HEK293T (cell line): ENCODE data around the gene ACSF2.

Source experiments
- ARNT ChIP-seq: fragments of 450-650 bp; IDR thresholded peaks from 2 replicates; pipeline ENCODE4 v1.6.1; 2017; ENCODE audit warnings: mild to moderate bottlenecking
- BHLHE40 ChIP-seq: fragments of 450-650 bp; IDR thresholded peaks from 2 replicates; pipeline ENCODE4 v1.6.1; 2016; ENCODE audit warnings: mild to moderate bottlenecking, moderate library complexity, borderline replicate concordance
- ELF4 ChIP-seq: fragments of 450-650 bp; IDR thresholded peaks from 2 replicates; pipeline ENCODE4 v1.6.1; 2017; ENCODE audit warnings: antibody characterized with exemption
- HDGF ChIP-seq: fragments of 450-650 bp; IDR thresholded peaks from 2 replicates; pipeline ENCODE4 v1.6.1; 2017; ENCODE audit warnings: antibody characterized with exemption, borderline replicate concordance
- LEF1 ChIP-seq: fragments of 450-650 bp; IDR thresholded peaks from 2 replicates; pipeline ENCODE4 v1.6.1; 2017; ENCODE audit warnings: mild to moderate bottlenecking, borderline replicate concordance
- NFRKB ChIP-seq: fragments of 450-650 bp; IDR thresholded peaks from 2 replicates; pipeline ENCODE4 v1.6.1; 2016; ENCODE audit warnings: mild to moderate bottlenecking, moderate library complexity
- ZNF384 ChIP-seq: fragments of 450-650 bp; IDR thresholded peaks from 2 replicates; pipeline ENCODE4 v1.6.1; 2016

DNA sequence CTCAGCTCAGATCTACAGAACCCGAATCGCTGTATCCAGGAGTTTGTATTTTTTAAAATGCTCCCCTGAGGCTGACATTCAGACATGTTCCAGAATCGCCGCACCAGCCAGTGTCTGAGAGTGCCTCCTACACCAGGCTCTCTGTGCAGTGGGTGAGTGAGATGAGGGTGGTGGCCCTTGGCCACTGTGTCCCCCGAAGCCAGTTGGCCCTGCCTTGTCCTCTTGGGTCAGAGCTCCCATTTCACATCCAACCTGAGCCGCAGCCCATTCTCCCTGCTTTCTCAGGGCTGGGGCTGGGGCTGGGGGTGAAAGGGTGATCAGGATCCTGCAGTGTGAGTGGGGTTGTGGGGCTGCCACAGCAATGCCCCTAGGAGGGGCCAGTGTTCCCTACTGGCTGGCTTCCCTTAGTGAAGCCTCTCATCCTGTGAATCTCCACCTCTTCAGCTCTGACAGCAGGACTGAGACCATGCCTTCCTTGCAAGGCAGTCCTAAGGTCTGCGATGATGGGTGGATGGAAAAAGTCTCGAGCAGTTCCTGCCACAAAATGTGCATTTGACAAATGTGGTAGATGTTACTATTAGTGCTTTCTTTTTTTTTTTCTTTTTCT, 69.3 kb downstream of the ACSF2 start:
- TF ChIP-seq ZNF384: no peak
- no peak for TF ChIP-seq LEF1
- no peak for TF ChIP-seq ARNT
- TF ChIP-seq NFRKB: no peak
- TF ChIP-seq ELF4: no peak
- no peak for TF ChIP-seq BHLHE40
- TF ChIP-seq HDGF: no peak
